ENCODE data around the gene PTPRG.

GRCh38 chr3:62036726-62037125 lies 475.4 kb downstream of the PTPRG start:
- TF ChIP-seq CTCF (IDR thresholded peaks at IDR 0.05) = no peak
- no peak for TF ChIP-seq POLR2A (IDR thresholded peaks at IDR 0.05)
